GM19438 (cell line): Measurements from ENCODE around the gene GDF15.
A peak's percentile ranks its signal among the peaks of the same experiment; 100 is the strongest.

Source experiments
- ATAC-seq: cut with Tn5 transposase; IDR thresholded peaks from one replicate; pipeline ENCODE4 v1.9.1; 2021; ENCODE audit warnings: low read depth; ENCODE audit not compliant: unreplicated experiment

The GDF15 gene

DNA sequence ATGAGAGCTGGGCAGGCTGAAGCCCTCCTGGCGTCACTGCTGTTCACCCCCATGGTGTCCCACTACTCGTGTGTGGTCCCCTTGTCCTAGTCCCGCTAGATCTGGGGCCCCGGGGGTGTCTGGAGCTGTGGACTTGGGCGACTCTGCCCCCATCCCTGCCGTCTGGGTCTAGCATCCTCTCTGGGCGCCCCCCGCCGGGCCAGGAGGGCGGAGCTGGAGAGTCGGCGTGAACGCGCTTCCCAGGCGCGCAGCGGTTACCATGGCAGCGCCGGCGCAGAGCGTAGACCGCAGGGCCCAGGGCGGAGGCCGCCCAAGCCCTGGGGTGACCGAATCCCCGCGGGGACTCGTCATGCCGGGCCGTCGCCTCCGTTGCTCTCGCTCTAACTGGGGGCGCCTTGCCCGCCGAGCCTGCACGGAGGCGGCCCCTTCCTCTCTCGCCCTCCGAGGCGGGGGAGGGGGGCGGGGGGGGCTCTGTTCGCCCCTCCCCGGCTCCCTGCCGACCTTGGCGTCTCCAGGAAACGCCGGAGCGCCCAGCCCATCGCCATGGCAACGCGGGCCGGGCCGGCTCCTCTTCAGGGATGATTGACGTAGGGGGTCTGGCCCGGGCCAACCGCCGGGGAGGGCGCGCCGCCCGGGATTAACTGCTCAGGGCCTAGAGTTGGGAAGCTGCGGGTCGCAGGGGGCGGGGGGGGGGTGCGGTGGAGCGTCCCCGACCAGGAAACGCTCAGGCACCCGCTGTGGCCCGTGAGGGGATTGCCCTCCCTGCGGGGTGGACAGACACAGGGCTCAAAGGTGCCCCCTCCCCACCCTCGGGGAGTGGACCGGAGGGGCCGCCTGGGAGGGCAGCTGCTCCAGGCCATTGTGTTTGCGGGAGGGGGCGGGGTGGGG, 43.1 kb downstream of the GDF15 start:
- peak; percentile 54 for ATAC-seq

DNA sequence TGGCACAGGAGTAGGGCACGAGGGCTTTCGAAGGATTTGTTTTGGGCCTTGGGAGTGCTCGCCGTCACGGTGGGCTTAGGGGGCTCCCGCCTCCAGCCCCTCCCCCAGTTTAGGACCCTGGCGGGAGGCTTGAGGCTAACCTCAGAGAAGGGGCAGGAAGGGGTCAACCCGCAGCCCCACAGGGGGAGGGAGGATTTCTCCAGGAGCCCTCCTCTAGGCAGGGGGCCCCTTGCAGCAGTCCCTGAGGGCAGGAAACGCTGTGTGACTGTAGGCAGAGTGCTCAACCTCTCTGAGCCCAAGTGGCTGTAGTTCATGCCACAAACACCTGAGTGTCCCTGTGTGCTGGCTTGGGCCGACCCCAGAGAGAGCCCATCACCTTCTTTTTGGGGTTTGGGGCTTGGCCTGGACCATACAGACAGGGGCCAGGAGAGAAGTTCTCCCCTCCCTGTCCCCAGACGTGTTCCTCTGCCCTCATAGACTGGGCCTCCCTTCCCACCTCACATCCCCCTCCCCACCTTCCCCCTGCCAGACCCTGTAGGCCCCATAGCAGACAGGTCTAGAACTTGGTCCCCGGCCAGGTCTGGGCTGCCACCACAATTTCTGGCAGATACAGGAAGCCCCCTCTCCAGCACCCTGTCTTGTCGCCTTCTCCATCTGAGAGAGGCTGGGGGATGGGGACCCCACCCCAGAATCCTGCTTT, 43.9 kb downstream of the GDF15 start:
- no peak for ATAC-seq

DNA sequence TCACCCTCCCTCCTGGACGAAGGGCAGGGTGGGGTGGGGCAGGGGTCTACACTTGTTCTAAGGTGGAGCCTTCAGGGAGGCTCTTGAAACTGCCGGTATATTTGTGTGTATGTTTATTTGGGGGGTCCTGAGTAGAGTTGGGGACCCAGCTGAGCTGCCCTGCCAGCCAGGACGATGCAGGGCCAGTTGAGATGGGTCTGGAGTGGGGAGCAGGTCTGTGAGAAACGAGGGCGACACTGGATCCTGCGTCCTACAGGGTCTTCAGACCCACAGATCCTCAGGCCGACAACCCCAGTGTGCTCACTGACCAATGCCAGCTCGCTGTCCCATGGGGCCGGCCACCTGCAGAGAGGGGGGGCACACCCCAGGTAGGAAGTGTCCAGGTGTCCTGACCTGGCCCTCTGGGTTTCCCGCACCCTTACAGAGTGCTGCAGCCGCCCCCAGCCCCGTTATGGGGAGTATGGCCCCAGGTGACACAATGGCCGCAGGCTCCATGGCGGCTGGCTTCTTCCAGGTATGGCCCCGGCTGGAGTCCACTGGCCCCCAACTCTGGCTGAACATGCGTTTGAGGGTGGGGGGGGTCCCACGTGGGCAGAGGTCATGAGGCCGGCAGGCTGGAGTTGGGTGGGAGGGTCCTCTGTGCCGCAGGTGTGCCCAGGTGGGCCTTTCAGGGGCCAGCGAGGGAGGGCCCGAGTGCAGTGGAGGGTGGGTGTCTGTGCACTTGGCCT, 44.6 kb downstream of the GDF15 start:
- ATAC-seq, result no peak

DNA sequence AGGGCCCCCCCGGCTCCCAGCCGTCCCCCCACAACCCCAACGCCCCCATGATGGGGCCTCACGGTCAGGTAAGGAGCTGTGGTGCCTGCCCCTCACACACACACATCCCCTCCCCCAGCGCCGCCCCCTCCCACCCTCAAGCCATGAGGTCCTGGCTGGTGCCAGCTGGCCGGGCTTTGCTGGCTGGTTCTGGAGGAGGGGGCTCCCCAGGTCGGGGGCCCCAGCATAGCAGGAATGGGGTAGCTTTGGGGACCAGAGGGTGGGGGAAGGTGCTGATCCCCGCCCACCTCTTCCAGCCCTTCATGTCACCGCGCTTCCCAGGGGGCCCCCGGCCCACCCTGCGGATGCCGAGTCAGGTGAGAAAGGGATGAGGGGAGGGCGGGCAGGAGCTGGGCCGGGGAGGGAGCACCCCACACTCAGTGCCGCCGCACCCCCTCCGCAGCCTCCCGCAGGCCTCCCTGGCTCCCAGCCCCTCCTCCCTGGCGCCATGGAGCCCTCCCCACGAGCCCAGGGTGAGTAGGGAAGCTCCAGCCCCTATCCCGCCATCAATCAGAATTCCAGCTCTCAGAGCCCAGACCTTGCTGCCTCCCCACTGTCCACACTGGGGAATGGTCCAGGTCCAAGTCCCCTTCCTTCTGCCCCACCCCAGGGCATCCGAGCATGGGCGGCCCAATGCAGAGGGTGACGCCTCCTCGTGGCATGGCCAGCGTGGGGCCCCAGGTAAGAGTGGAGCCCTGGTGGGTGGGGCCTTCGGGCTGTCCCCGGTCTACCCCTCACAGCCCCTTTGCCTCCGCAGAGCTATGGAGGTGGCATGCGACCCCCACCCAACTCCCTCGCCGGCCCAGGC, 45.6 kb downstream of the GDF15 start:
- no peak for ATAC-seq

DNA sequence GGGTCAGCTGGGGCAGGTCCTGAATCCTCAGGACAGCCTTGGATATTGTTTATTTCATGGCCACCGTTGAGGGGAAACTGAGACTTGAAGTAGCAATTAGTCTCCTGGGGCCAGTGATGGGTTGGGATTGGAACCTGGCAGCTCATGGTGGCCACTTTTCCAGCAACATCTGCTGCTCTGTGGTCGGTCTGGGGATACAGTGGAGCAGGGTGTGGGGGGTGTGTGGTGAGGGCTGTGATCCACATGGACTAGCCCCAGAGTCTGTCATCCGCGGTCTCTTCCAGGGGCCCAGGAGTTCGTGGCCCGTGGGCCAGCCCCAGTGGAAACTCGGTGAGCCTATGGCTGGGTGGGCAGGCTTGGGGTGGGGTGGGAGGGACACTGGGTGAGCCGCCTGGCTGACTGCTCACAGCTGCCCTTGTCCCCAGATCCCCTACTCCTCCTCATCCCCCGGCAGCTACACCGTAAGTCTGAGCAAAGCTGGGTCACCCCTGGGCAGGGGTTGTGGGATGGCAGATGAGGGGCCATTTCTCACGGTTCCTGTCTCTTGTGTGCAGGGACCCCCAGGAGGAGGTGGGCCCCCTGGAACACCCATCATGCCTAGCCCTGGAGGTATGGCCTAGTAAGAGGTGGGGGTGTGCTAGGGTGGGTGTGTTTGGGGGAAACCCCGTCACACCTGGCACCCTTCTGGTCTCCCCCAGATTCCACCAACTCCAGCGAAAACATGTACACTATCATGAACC, 46.5 kb downstream of the GDF15 start:
- ATAC-seq, result no peak

DNA sequence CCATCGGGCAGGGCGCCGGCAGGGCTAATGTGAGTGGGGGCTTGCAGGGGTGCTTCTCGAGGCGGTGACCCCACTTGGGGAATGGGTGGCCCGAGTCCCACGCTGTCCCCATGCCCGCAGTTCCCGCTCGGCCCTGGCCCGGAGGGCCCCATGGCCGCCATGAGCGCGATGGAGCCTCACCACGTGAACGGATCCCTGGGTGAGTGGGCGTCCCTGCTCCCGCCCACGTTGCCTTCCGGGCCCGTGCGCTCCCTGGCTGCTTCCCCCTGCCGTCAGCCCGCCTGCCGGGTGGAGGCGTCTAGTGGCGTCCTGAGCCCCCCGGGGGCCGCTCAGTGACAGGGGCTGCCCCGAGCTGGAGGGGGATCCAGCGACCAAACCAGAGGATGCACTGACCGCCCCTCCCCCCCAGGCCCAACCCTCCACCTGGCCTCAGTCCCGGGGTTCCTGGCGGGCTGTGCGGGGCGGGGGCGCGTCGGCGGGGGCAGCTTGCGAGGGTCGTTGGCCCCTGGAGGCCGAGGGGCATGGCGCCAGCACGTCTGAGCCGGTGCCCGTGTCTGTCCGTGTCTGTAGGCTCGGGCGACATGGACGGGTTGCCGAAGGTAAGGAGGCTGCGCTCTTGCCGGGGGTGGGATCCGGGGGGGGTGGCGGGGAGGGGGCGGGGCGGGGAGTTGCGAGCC, 47.2 kb downstream of the GDF15 start:
- ATAC-seq, result no peak

DNA sequence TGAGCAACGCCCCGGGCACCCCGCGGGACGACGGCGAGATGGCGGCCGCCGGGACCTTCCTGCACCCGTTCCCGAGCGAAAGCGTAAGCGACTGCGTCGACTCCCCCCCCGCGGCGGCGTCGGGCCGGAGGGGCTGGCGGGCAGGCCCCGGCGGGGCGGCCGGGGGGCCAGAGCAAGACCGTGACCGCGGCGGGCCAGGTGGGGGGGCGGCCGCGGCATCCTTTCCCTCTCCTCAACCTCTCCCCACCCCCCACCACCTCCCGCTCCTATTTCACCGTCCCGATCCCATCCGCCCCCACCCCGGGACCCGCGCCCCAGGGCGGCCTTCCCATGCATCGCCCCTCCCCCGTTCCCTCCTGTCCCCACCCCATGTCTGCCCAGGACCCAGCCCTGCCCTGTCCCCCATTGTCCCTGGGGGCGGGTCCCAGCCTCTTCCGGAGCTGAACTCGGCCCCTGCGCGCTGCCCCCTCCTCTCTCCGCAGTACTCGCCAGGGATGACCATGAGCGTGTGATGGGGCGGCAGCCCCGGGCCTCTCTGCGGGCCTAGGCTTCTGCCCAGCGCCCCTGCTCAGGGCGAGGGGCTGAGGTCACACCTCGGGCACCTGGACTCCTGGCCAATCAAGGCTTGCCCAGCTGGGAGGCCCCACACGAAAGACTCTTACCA, 47.9 kb downstream of the GDF15 start:
- ATAC-seq, result no peak

DNA sequence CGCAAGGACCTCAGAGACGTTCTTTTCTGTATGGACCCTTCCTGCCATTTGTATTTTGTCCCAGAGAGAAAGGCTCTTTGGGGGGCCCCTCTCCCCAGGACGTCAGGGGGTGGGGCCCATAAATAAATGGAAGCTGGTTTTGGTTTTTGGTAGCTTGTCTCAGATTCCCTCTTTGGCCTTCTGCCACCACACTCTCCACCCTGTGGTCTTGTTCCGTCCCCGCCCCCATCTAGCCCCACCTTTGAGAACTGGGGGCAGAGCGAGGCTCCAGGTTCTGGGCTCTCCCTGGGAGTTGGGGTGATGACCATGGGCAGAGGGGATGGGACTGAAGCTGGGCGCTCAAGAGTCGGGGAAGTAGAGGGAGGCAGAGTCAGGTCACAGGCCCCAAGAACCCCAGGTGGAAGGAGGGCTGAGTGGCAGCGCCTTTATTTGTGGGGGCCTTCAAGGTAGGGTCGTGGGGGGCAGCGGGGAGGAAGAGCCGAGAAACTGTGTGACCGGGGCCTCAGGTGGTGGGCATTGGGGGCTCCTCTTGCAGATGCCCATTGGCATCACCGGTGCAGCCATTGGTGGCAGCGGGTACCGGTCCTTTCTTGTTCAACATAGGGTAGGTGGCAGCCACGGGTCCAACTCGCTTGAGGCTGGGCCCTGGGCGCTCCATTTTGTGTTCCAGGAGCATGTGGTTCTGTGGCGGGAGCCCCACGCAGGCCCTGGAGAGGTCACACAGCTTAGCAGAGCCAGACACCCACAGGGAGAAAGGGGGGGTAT, 48.6 kb downstream of the GDF15 start:
- no peak for ATAC-seq

DNA sequence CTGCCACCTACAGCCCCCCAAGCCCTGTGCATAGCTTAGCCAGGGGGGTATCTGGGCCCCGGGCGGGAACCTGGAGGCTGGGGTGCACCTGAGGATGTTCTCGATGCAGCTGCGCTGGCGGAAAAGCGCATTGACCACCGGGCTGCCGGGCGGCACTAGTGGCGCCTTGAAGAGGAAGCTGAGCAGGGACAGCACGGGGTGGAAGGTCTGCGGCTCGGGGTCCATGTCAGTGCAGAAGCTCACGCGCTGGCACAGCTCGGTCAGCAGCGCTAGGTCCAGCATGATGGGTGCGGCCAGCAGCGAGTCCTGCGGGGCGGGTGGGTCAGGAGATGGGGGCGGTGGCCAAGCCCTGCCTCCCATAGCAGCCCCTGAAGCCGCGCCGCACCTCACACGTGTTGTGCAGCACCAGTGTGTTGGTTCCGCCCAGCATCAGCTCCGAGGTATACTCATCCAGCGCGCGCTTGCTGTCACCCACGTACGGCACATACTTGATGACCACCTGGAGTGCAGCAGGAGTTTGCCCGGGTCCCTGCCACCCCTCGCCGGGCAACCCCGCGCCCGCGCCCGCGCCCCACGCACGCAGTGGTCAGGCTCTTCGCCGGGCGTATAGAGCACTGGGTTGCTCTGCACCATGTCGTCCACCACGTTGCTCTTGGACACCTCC, 49.4 kb downstream of the GDF15 start:
- ATAC-seq, result no peak

DNA sequence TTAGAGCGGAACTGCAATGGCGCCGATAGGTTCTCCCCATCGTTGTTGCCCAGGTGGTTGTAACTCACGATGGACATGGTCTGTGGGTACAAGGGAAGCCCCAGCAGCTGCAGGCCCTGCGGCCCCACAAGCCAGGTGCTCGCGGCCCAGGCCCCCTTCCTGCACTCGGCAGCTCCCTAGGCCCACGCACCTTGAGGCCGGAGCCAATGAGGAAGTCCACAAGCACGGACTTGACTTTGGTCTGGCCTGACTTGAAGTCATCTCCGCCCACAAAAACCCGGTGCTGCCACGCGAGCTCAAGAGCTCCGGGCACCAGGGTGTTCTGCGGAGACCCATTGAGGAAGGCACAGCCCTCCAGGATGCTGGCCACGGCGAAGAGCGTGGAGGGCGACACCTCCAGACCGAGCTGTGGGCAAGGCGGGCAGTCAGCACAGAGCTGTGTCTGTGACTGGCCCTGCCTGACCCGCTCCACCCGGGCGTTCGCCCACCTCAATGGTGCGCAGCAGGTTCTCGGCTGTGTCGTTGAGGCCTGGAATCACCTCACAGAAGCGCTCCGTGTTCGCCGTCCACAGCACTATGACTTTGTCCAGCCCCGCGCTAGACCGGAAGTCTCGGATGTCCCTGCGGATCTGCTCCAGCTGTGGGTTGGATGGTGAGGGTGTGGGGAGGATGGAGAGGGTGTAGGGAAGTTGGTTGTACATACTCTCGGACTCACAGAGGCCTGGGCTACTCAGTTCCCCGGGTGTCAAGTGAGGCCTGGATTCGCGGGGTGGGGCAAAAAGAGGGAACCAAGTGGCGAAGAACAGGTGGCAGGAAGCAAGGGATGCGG, 50.1 kb downstream of the GDF15 start:
- ATAC-seq, result no peak

DNA sequence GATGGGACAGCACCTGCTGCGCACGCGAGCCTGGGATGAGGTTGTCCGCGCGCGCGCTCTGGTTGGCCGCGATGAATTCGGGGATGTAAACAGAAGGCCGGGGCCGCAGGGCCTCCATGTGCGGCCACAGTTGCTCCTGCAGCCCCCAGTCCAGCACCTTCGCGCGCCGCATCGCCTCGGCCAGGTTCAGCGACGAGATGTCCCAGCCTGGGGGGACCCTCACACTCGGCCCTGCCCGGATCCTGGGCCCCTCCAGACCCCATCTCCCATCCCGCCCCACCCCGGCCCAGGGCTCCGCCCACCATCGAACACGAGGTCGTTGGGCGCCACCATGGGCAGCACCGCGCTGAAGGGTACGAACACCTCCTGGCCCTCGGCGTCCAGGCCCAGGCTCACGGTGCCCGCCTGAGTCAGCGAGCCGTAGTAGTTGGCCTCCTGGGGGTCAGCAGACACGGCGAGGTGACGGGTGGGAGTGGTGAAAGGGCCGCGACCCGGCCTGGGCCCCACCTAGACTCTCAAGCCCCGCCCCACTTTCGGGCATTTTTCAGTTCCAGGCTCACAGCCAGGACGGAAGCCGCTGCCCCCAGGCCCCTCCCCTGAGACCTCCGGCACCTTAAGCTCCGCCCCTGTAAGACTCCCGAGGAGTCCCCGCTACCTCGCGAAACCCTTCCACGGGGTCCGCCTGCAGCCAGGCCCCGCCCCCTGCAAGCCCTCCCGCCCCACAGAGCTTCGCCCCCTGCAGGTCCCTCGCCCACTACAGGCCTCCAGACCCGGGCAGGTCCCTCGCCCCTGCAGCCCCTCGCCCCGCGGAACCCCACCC, 50.9 kb downstream of the GDF15 start:
- ATAC-seq, result peak; percentile 60

DNA sequence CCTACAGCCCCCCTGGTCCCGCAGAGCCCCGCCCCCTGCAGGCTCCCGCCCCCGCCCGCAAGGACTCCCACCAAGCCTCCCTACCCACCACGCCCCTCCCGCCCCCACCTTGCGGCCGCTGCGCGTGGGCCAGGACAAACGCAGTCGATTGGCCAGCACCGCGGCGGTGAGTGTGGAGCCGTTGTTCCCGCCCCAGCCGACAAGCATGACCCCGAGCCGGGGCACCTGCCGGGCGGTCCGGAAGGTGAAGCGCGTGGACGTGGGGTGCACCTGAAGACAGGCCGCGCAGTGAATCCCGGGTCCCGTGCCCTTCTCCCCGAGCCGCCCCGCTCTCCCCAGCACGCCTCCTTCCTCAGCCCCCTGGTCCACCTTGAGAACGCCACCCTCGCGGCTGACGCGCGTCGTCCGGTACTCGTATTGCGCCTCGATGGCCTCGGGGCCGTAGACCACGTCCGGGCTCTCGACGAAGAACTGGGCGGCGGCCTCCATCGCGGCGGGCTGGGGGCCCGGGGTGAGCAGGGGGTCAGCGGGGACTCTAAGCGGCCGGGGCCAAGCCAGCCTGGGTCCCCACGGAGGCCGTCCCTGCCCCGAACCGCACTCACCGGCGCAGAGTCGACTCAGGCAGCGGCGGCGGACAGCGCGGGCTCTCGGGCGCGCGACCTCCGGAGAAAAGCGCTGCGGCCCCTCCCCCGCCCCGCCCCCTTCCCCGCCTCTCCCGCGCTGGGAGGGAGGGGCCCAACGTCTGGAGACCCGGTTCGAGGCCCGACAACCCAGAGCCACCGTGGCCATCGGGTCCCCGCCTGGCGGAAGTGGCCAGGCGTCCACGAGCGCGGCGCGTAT, 51.8 kb downstream of the GDF15 start, which contains the start of gene ISYNA1:
Gene ISYNA1 (minus strand): TSS at position 643 of the 840 bp plus-strand sequence. CDS start 154 bp downstream, at position 489.
- ATAC-seq, result peak; percentile 15

DNA sequence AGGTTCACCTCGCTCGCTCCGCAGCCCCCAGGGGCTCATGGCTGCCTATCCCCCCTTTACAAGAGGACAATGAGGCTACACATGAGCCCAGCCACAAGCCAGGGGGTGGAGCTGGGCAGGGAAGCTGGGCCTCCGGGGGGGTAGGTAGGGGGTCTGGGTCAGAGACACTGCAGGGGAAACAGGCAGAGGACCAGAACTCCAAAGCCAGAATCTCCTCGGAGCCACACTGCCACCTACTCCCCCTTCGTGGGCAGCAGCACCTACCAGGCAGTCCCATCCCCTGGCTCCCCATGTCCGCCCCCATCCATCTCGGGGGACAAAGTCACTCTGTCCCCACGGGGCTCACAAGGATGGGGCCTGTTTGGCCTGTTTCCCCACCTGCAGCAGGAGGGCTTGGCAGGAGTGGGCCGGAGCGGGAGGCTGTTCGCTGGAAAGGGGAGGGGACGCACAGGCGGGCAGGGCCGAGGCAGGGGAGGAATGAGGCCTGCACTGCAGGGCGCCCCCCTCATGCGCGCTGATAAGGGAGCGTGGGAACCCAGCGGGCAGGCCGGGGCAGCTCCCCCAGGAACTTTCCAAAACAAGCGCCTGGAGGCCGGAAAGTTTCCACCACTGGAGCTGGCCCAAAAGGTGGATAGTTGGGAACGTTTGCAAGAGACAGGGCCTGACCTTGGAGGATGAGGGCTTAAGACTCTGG, 52.5 kb downstream of the GDF15 start:
- no peak for ATAC-seq
